HepG2 (cell line): Measurements from ENCODE around the gene SLC25A5. TPM values are rescaled to one million over a fixed set of nuclear protein-coding genes. Genes with fewer than 3 reads are reported as not detected.

ENCODE experiments used
- ATAC-seq: fragments of 200-7000 bp; cut with Tn5 transposase; 3 replicates; pipeline ENCODE4 v1.9.1; 2020; ENCODE audit warnings: mild to moderate bottlenecking, moderate library complexity
- BruUV-seq: library from RNA; stranded (reverse); fragments of 400-500 nt; replicated peaks from 2 replicates; lab custom pipeline; 2021; lab: Mats Ljungman, UMichigan
- CTCF ChIA-PET: fragments of 300-600 bp; formaldehyde crosslinking; extraction: SDS; loops from one replicate; lab custom pipeline; 2021; ENCODE audit warnings: low total read pairs, inconsistent platforms, low intra/inter-chr PET ratio; lab: Yijun Ruan, JAX
- POLR2A ChIA-PET: fragments of 350-600 bp; sonication (Branson Sonifier 250); formaldehyde crosslinking; loops from one replicate; lab custom pipeline; 2020; ENCODE audit warnings: antibody characterized with exemption, inconsistent platforms; lab: Yijun Ruan, JAX
- DNase-seq: peaks from one replicate; pipeline ENCODE4 v3.0.0-alpha.2; 2015; ENCODE audit warnings: low spot score
- FAIRE-seq: peaks from 3 replicates; lab custom pipeline; 2011; peaks lifted over from hg19 to GRCh38; lab: Jason Lieb, UNC
- H2AFZ ChIP-seq: one replicate; pipeline ENCODE4 v1.6.1; 2011; ENCODE audit warnings: low read length, inconsistent platforms
- H3K27ac ChIP-seq: fragments of 300-600 bp; 3 replicates; pipeline ENCODE4 v1.8.0; 2011; ENCODE audit warnings: mixed run types, mild to moderate bottlenecking, mixed read lengths, low read length, inconsistent platforms; ENCODE audit not compliant: insufficient read depth; ENCODE audit errors: extremely low read length
- H3K27me3 ChIP-seq, 2 experiments: fragments of 200-600 bp in 1 of 2; 2 replicates in 1 of 2; 3 replicates in 1 of 2; pipeline versions ENCODE4 v1.6.0 to v1.8.0; 2011; ENCODE audit warnings: low read length in 2 of 2, mild to moderate bottlenecking in 2 of 2, moderate library complexity in 2 of 2, inconsistent platforms in 1 of 2; ENCODE audit not compliant: insufficient read depth in 2 of 2, control insufficient read depth in 1 of 2
- H3K36me3 ChIP-seq, 2 experiments: fragments of 200-600 bp in 1 of 2; replicated peaks in 1 of 2; 2 replicates in 1 of 2; 3 replicates in 1 of 2; pipeline versions ENCODE4 v1.5.1 to v1.8.0; 2011; ENCODE audit warnings: low read length in 2 of 2, inconsistent platforms in 1 of 2; ENCODE audit not compliant: insufficient read depth in 2 of 2, control insufficient read depth in 1 of 2
- H3K4me1 ChIP-seq: 2 replicates; pipeline ENCODE4 v1.5.1; 2012; ENCODE audit warnings: low read length, inconsistent platforms; ENCODE audit not compliant: insufficient read depth
- H3K4me2 ChIP-seq: 2 replicates; pipeline ENCODE4 v1.6.0; 2011; ENCODE audit warnings: low read depth, low read length, inconsistent platforms
- H3K4me3 ChIP-seq, 3 experiments: fragments of 200-600 bp in 1 of 3; sonication (generic), shearing (Covaris generic) in 1 of 3; replicated peaks in 1 of 3; 2 replicates each; pipeline ENCODE4 v1.5.1; 2011 to 2016; ENCODE audit warnings: low read length in 3 of 3, inconsistent platforms in 2 of 3, low read depth in 2 of 3, mild to moderate bottlenecking in 2 of 3, control low read depth in 1 of 3, mixed read lengths in 1 of 3; ENCODE audit not compliant: insufficient read depth in 1 of 3
- H3K79me2 ChIP-seq: one replicate; pipeline ENCODE4 v1.6.1; 2011; ENCODE audit warnings: low read length, inconsistent platforms; ENCODE audit not compliant: insufficient read depth
- H3K9ac ChIP-seq: 2 replicates; pipeline ENCODE4 v1.6.0; 2011; ENCODE audit warnings: mild to moderate bottlenecking, low read depth, low read length, inconsistent platforms; ENCODE audit not compliant: insufficient read depth
- H3K9me3 ChIP-seq: 2 replicates; pipeline ENCODE4 v1.5.1; 2012; ENCODE audit warnings: mild to moderate bottlenecking, low read length
- H4K20me1 ChIP-seq: 2 replicates; pipeline ENCODE4 v1.6.0; 2011; ENCODE audit warnings: inconsistent platforms, mild to moderate bottlenecking, low read length, moderate library complexity; ENCODE audit not compliant: insufficient read depth
- ELF3 ChIP-seq: IDR thresholded peaks from 2 replicates; pipeline ENCODE4 v1.6.1; 2016; ENCODE audit warnings: missing genetic modification reagents, missing compliant biosample characterization
- ELK4 ChIP-seq: sonication (generic); formaldehyde crosslinking; IDR thresholded peaks from 2 replicates; pipeline ENCODE4 v1.9.0; 2021; ENCODE audit warnings: missing genetic modification reagents, borderline replicate concordance
- TARDBP ChIP-seq: sonication (generic); formaldehyde crosslinking; IDR thresholded peaks from 2 replicates; pipeline ENCODE4 v1.8.0; 2022; ENCODE audit warnings: mild to moderate bottlenecking, missing genetic modification reagents
- XBP1 ChIP-seq: sonication (generic); formaldehyde crosslinking; IDR thresholded peaks from 2 replicates; pipeline ENCODE4 v1.5.0; 2020; ENCODE audit warnings: missing genetic modification reagents
- ZNF513 ChIP-seq: sonication (generic); formaldehyde crosslinking; conservative IDR thresholded peaks from 2 replicates; pipeline ENCODE4 v1.5.0; 2020; ENCODE audit warnings: missing genetic modification reagents
- ZNF598 ChIP-seq: sonication (generic); formaldehyde crosslinking; IDR thresholded peaks from 2 replicates; pipeline ENCODE4 v1.5.1; 2020; ENCODE audit warnings: mild to moderate bottlenecking, missing genetic modification reagents, borderline replicate concordance
- ZNF629 ChIP-seq: sonication (generic); formaldehyde crosslinking; conservative IDR thresholded peaks from 2 replicates; pipeline ENCODE4 v1.5.0; 2020; ENCODE audit warnings: missing genetic modification reagents
- ZNF75D ChIP-seq: sonication (generic); formaldehyde crosslinking; IDR thresholded peaks from 2 replicates; pipeline ENCODE4 v1.8.1; 2023; ENCODE audit warnings: missing genetic modification reagents, mild to moderate bottlenecking, borderline replicate concordance
- WGBS: methylation state at CpG from one replicate; pipeline ENCODE4 v1.1.6; 2017; ENCODE audit warnings: low lambda C conversion rate; 5-methylcytosine and 5-hydroxymethylcytosine counted together
- in situ Hi-C: cut with HindIII; loops from 2 replicates; pipeline ENCODE4 v1.10.0; 2017; ENCODE audit warnings: low pct_unique_long_range_greater_than_20kb; ENCODE audit not compliant: extremely low pct_ligation_motif_present
- intact Hi-C: fragments of 100-400 bp; cut with micrococcal nuclease; formaldehyde crosslinking; loops from one replicate; pipeline ENCODE4 v1.10.0; 2022; ENCODE audit not compliant: unreplicated experiment
- polyA plus RNA-seq, 8 experiments: library from polyadenylated mRNA; depleted of rRNA in 3 of 8; stranded (reverse) in 7 of 8; unstranded in 1 of 8; fragments of >200 nt; fragmentation: Illumina TruSeq in 4 of 8; extraction: Trizol in 4 of 8; gene quantifications; 2 replicates each; pipeline versions ENCODE4 v1.2.1 to v1.2.3, GENCODE V29; 2011 to 2016; ENCODE audit warnings: low read depth in 4 of 8, missing spikeins in 1 of 8, mixed read lengths in 1 of 8; ENCODE audit not compliant: insufficient read depth in 1 of 8
- total RNA-seq, 5 experiments: library from RNA; depleted of rRNA; stranded (reverse); fragments of >200 nt; fragmentation: Illumina TruSeq; extraction: Trizol; gene quantifications; 2 replicates each; pipeline ENCODE4 v1.2.3, GENCODE V29; 2016; ENCODE audit warnings: low read depth in 1 of 5

The SLC25A5 gene
- total and polyA plus RNA-seq, 2 of the 13 experiments (the other 11 are each of a cell fraction or from before 2014, with no cell fraction given) = 300 to 402 TPM

GRCh38 chrX:119419898-119420297 lies 48.3 kb upstream of the SLC25A5 start:
- Histone ChIP-seq H3K36me3 (no peaks in the 10 kb centered on the region), H3K9ac (no peak overlapping the region), H3K79me2 (no peaks in the 10 kb centered on the region), H4K20me1 (no peaks in the 10 kb centered on the region)
- no peak for FAIRE-seq
- DNase-seq = no peak
- in situ Hi-C loops = no loop called here
- TF ChIP-seq TARDBP (CRISPR knock-in tag) = no peak
- TF ChIP-seq ZNF629 (CRISPR knock-in tag) = peak; percentile 78
- TF ChIP-seq, all 625 proteins: peak for 1
- 97% methylated on average over 2 of the region's 2 CpGs for WGBS
- Histone ChIP-seq H3K27me3 (no peaks in the 10 kb centered on the region), H3K4me3 (no peak overlapping the region), H3K4me2 (peak overlapping the region; percentile 18; the same call in 1 of the 2 replicates), H3K9me3 (no peaks in the 10 kb centered on the region), H3K27ac (peak overlapping the region; percentile 22), H3K4me1 (peaks cover 31% of the 10 kb centered on the region), H2AFZ (no peak overlapping the region)
- ChIA-PET CTCF (no interaction called here), POLR2A (interaction anchor here (1.1 kb wide), 1 partner anchor 48 kb away, joined by 4 read pairs; the partner anchor contains the start of gene SLC25A5)
- no TSS peak for BruUV-seq
- ATAC-seq = no peak
- intact Hi-C loops = loop anchor here (2.0 to 10.0 kb wide), 2 partner anchors 49 to 95 kb away; partner anchors contain the start of gene SLC25A5

- Histone ChIP-seq H4K20me1 (no peaks in the 10 kb centered on the region), H2AFZ (no peak overlapping the region), H3K9me3 (no peaks in the 10 kb centered on the region), H3K9ac (no peak overlapping the region), H3K4me2 (no peak overlapping the region), H3K79me2 (no peaks in the 10 kb centered on the region), H3K4me1 (peaks cover 34% of the 10 kb centered on the region), H3K36me3 (no peaks in the 10 kb centered on the region), H3K27ac (no peak overlapping the region), H3K27me3 (no peaks in the 10 kb centered on the region), H3K4me3 (no peak overlapping the region)
- in situ Hi-C loops = no loop called here
- BruUV-seq = no TSS peak
- ATAC-seq (no peak), DNase-seq (no peak), FAIRE-seq (no peak)
- CTCF ChIA-PET = no interaction called here
- TF ChIP-seq ZNF75D (no peak), ELK4 (no peak), ZNF598 (CRISPR knock-in tag) (no peak), XBP1 (CRISPR knock-in tag) (no peak), ZNF513 (no peak), ELF3 (CRISPR knock-in tag) (no peak)
- POLR2A ChIA-PET = no interaction called here
- 98% methylated on average over 6 of the region's 7 CpGs for WGBS
- intact Hi-C loops = no loop called here
These were observed 47.1 kb upstream of the SLC25A5 start for GRCh38 chrX:119421016-119421705.
